RPMI7951 (cell line): ENCODE measurements around the gene ZNF408. TPM values are rescaled to one million over a fixed set of nuclear protein-coding genes. Genes with fewer than 3 reads are reported as not detected.
"Not testable (repeated sequence)": the region's sequence is repeated elsewhere in the genome, so short reads cannot be mapped to it uniquely, and the experiment has no call there.

ENCODE experiments used
- DNase-seq: peaks from one replicate; pipeline ENCODE4 v3.0.0-alpha.2; 2012; ENCODE audit warnings: low read depth
- total RNA-seq: library from RNA; depleted of rRNA; stranded (reverse); fragments of >200 nt; shearing (Covaris generic); gene quantifications from 2 replicates; pipeline ENCODE4 v1.2.3, GENCODE V29; 2014; rRNA removed

The ZNF408 gene
- 3.9 and 4.7 TPM in 2 replicates for total RNA-seq

GRCh38 chr11:46700241-46701077, at the start of gene ZNF408, which contains the start of gene ARHGAP1:
TSS of gene ZNF408 (plus strand) at chr11:46701031. CDS start at chr11:46701048, 17 bp downstream.
TSS of gene ARHGAP1 (minus strand) at chr11:46700619. CDS start at chr11:46696107, 4,512 bp downstream.
- DNase-seq = peak; percentile 97

- no peak for DNase-seq
These were observed 45.2 kb upstream of the ZNF408 start for GRCh38 chr11:46655631-46656030.

GRCh38 chr11:46657186-46657585, 43.6 kb upstream of the ZNF408 start:
- DNase-seq = no peak

- peak; percentile 13 for DNase-seq
These were observed 42.6 kb upstream of the ZNF408 start for GRCh38 chr11:46658259-46658658.

- DNase-seq = no peak
These were observed 40.9 kb upstream of the ZNF408 start for GRCh38 chr11:46659908-46660307.

GRCh38 chr11:46661836-46662235, 39.0 kb upstream of the ZNF408 start:
- DNase-seq = no peak

GRCh38 chr11:46662366-46662765, 38.5 kb upstream of the ZNF408 start:
- no peak for DNase-seq

GRCh38 chr11:46663277-46663940, 37.4 kb upstream of the ZNF408 start:
- no peak for DNase-seq

- no peak for DNase-seq
These were observed 36.2 kb upstream of the ZNF408 start for GRCh38 chr11:46664612-46665011.

- no peak for DNase-seq
These were observed 35.5 kb upstream of the ZNF408 start for GRCh38 chr11:46665356-46665755.

GRCh38 chr11:46666516-46666915, 34.3 kb upstream of the ZNF408 start:
- no peak for DNase-seq

- DNase-seq = no peak
These were observed 33.8 kb upstream of the ZNF408 start for GRCh38 chr11:46667043-46667481.

- no peak for DNase-seq
These were observed 32.2 kb upstream of the ZNF408 start for GRCh38 chr11:46668480-46669085.

- no peak for DNase-seq
These were observed 31.1 kb upstream of the ZNF408 start for GRCh38 chr11:46669711-46670139.

GRCh38 chr11:46670521-46670920, 30.3 kb upstream of the ZNF408 start:
- DNase-seq = not testable (repeated sequence)

GRCh38 chr11:46671958-46672315, 28.9 kb upstream of the ZNF408 start:
- no peak for DNase-seq

- no peak for DNase-seq
These were observed 28.4 kb upstream of the ZNF408 start for GRCh38 chr11:46672381-46672839.

GRCh38 chr11:46673713-46674462, 26.9 kb upstream of the ZNF408 start:
- DNase-seq = no peak

GRCh38 chr11:46674463-46675287, 26.2 kb upstream of the ZNF408 start:
- peak; percentile 43 for DNase-seq

GRCh38 chr11:46675288-46675851, 25.5 kb upstream of the ZNF408 start:
- peak; percentile 74 for DNase-seq
